ENCODE measurements around the gene NHS.

The NHS gene

GRCh38 chrX:17740137-17741122, 365.4 kb downstream of the NHS start:
- no peak for DNase-seq

- DNase-seq = no peak
Measured at GRCh38 chrX:17741123-17741511, 366.1 kb downstream of the NHS start.

GRCh38 chrX:17743913-17744312, 368.9 kb downstream of the NHS start:
- peak; percentile 23 for DNase-seq

GRCh38 chrX:17744896-17745523, 370.0 kb downstream of the NHS start:
- DNase-seq = peak; percentile 17

GRCh38 chrX:17747692-17748091, 372.7 kb downstream of the NHS start:
- no peak for DNase-seq

- no peak for DNase-seq
Measured at GRCh38 chrX:17748684-17749083, 373.7 kb downstream of the NHS start.

GRCh38 chrX:17750436-17750835, 375.4 kb downstream of the NHS start:
- DNase-seq = no peak

GRCh38 chrX:17758382-17758781, 383.4 kb downstream of the NHS start:
- no peak for DNase-seq

GRCh38 chrX:17759990-17760389, 385.0 kb downstream of the NHS start:
- no peak for DNase-seq

GRCh38 chrX:17767734-17768133, 392.7 kb downstream of the NHS start:
- peak; percentile 7 for DNase-seq

- DNase-seq = no peak
Measured at GRCh38 chrX:17768997-17769396, 394.0 kb downstream of the NHS start.

- no peak for DNase-seq
Measured at GRCh38 chrX:17769701-17770269, 394.8 kb downstream of the NHS start.

- no peak for DNase-seq
Measured at GRCh38 chrX:17773221-17773876, 398.3 kb downstream of the NHS start.

- no peak for DNase-seq
Measured at GRCh38 chrX:17774053-17774452, 399.1 kb downstream of the NHS start.

- DNase-seq = no peak
Measured at GRCh38 chrX:17778997-17779396, 404.0 kb downstream of the NHS start.

GRCh38 chrX:17779434-17779833, 404.4 kb downstream of the NHS start:
- DNase-seq = no peak
